ENCODE measurements around the gene STPG1.

Gene STPG1

GRCh38 chr1:24411963-24412362 lies 1.6 kb downstream of the STPG1 start:
- Histone ChIP-seq H3F3A (ENCODE audit: insufficient read depth) (peaks cover 20% of the 10 kb centered on the region), H3K4me3 (ENCODE audit: insufficient read depth, low read length, poor library complexity, severe bottlenecking) (no peak overlapping the region), H3K79me2 (ENCODE audit: insufficient read depth, low read length) (peaks cover 10% of the 10 kb centered on the region; the same call in 1 of the 2 replicates), H3K27me3 (ENCODE audit: low read length) (no peaks in the 10 kb centered on the region), H3K9me3 (ENCODE audit: insufficient read depth, low read length) (no peaks in the 10 kb centered on the region), H2AFZ (ENCODE audit: low read depth, low read length, severe bottlenecking) (no peak overlapping the region), H4K20me1 (ENCODE audit: low read depth, low read length) (no peaks in the 10 kb centered on the region), H3K27ac (ENCODE audit: low read depth, low read length) (no peak overlapping the region), H3K9me2 (replicated peaks; ENCODE audit: insufficient read depth, low read length) (no peaks in the 10 kb centered on the region), H3K36me3 (ENCODE audit: low read length) (no peaks in the 10 kb centered on the region), H3K9ac (ENCODE audit: low read length) (no peak overlapping the region), H3K4me2 (ENCODE audit: low read depth, low read length, poor library complexity, severe bottlenecking) (peak overlapping the region; percentile 86)
- TF ChIP-seq, protein P1, sequence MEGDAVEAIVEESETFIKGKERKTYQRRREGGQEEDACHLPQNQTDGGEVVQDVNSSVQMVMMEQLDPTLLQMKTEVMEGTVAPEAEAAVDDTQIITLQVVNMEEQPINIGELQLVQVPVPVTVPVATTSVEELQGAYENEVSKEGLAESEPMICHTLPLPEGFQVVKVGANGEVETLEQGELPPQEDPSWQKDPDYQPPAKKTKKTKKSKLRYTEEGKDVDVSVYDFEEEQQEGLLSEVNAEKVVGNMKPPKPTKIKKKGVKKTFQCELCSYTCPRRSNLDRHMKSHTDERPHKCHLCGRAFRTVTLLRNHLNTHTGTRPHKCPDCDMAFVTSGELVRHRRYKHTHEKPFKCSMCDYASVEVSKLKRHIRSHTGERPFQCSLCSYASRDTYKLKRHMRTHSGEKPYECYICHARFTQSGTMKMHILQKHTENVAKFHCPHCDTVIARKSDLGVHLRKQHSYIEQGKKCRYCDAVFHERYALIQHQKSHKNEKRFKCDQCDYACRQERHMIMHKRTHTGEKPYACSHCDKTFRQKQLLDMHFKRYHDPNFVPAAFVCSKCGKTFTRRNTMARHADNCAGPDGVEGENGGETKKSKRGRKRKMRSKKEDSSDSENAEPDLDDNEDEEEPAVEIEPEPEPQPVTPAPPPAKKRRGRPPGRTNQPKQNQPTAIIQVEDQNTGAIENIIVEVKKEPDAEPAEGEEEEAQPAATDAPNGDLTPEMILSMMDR (IDR thresholded peaks at IDR 0.05; ENCODE audit: insufficient read depth, low read length, poor library complexity, severe bottlenecking): no peak
- no peak for TF ChIP-seq EZH2phosphoT487 (conservative IDR thresholded peaks at IDR 0.05; ENCODE audit: low read length)

GRCh38 chr1:24410750-24411149 lies 2.8 kb downstream of the STPG1 start:
- H3K36me3 ChIP-seq (ENCODE audit: low read length): no peaks in the 10 kb centered on the region
- H2AFZ ChIP-seq (ENCODE audit: low read depth, low read length, severe bottlenecking): no peak overlapping the region
- H4K20me1 ChIP-seq (ENCODE audit: low read depth, low read length): no peaks in the 10 kb centered on the region
- no peaks in the 10 kb centered on the region for H3K9me2 ChIP-seq (replicated peaks; ENCODE audit: insufficient read depth, low read length)
- no peak overlapping the region for H3K4me3 ChIP-seq (ENCODE audit: insufficient read depth, low read length, poor library complexity, severe bottlenecking)
- no peaks in the 10 kb centered on the region for H3K27me3 ChIP-seq (ENCODE audit: low read length)
- H3F3A ChIP-seq (ENCODE audit: insufficient read depth): peaks cover 13% of the 10 kb centered on the region; the same call in 1 of the 2 replicates
- TF ChIP-seq EZH2phosphoT487 (conservative IDR thresholded peaks at IDR 0.05; ENCODE audit: low read length): no peak
- TF ChIP-seq, protein P1 (IDR thresholded peaks at IDR 0.05; ENCODE audit: insufficient read depth, low read length, poor library complexity, severe bottlenecking): no peak
- no peak overlapping the region for H3K27ac ChIP-seq (ENCODE audit: low read depth, low read length)
- no peak overlapping the region for H3K9ac ChIP-seq (ENCODE audit: low read length)
- H3K79me2 ChIP-seq (ENCODE audit: insufficient read depth, low read length): no peaks in the 10 kb centered on the region
- H3K4me2 ChIP-seq (ENCODE audit: low read depth, low read length, poor library complexity, severe bottlenecking): no peak overlapping the region
- no peaks in the 10 kb centered on the region for H3K9me3 ChIP-seq (ENCODE audit: insufficient read depth, low read length)

GRCh38 chr1:24409535-24409934 lies 4.0 kb downstream of the STPG1 start:
- no peak overlapping the region for H3K4me2 ChIP-seq (ENCODE audit: low read depth, low read length, poor library complexity, severe bottlenecking)
- H3K79me2 ChIP-seq (ENCODE audit: insufficient read depth, low read length): no peaks in the 10 kb centered on the region
- H3K9ac ChIP-seq (ENCODE audit: low read length): no peak overlapping the region
- no peak overlapping the region for H3K27ac ChIP-seq (ENCODE audit: low read depth, low read length)
- H3K4me3 ChIP-seq (ENCODE audit: insufficient read depth, low read length, poor library complexity, severe bottlenecking): no peak overlapping the region
- H3K36me3 ChIP-seq (ENCODE audit: low read length): no peaks in the 10 kb centered on the region
- no peaks in the 10 kb centered on the region for H4K20me1 ChIP-seq (ENCODE audit: low read depth, low read length)
- TF ChIP-seq, protein P1 (IDR thresholded peaks at IDR 0.05; ENCODE audit: insufficient read depth, low read length, poor library complexity, severe bottlenecking): no peak
- TF ChIP-seq EZH2phosphoT487 (conservative IDR thresholded peaks at IDR 0.05; ENCODE audit: low read length): no peak
- H3K9me2 ChIP-seq (replicated peaks; ENCODE audit: insufficient read depth, low read length): no peaks in the 10 kb centered on the region
- H3F3A ChIP-seq (ENCODE audit: insufficient read depth): peaks cover 9% of the 10 kb centered on the region; the same call in 1 of the 2 replicates
- H2AFZ ChIP-seq (ENCODE audit: low read depth, low read length, severe bottlenecking): no peak overlapping the region
- H3K27me3 ChIP-seq (ENCODE audit: low read length): no peaks in the 10 kb centered on the region
- H3K9me3 ChIP-seq (ENCODE audit: insufficient read depth, low read length): no peaks in the 10 kb centered on the region

Data from SU-DHL-6 (cell line).